Measurements from ENCODE around the gene KRTDAP. TPM values are rescaled to one million over a fixed set of nuclear protein-coding genes. Genes with fewer than 3 reads are reported as not detected.

Gene KRTDAP
- total RNA-seq, 4 donors from 2014 or later: 2.7 TPM; not detected in 3

GRCh38 chr19:35501684-35502083 is 11.4 kb upstream of the KRTDAP start:
- H3K36me3 ChIP-seq: peaks cover 9 to 19% of the 10 kb centered on the region in 2 donors
- 83 to 84% methylated on average over 13 to 14 of the region's 15 CpGs for WGBS, 2 donors
- DNase-seq: no peak
- intact Hi-C loops (cut with DNase I): no loop called here
- no peaks in the 10 kb centered on the region for H3K27me3 ChIP-seq
- no peak overlapping the region for H3K27ac ChIP-seq
- no peaks in the 10 kb centered on the region for H3K9me3 ChIP-seq
- TF ChIP-seq CTCF (IDR thresholded peaks at IDR 0.05): no peak
- no peak for TF ChIP-seq POLR2A (IDR thresholded peaks at IDR 0.05)
- H3K4me3 ChIP-seq (replicated peaks in 1 of 3): no peak overlapping the region
- no peaks in the 10 kb centered on the region for H3K4me1 ChIP-seq

GRCh38 chr19:35500611-35501010 is 10.3 kb upstream of the KRTDAP start:
- no peak for DNase-seq
- intact Hi-C loops (cut with DNase I): no loop called here
- no peak overlapping the region for H3K4me3 ChIP-seq (replicated peaks in 1 of 3)
- H3K27ac ChIP-seq: no peak overlapping the region
- H3K27me3 ChIP-seq: no peaks in the 10 kb centered on the region
- TF ChIP-seq CTCF (IDR thresholded peaks at IDR 0.05) (no peak), POLR2A (IDR thresholded peaks at IDR 0.05) (no peak)
- no peaks in the 10 kb centered on the region for H3K9me3 ChIP-seq
- H3K36me3 ChIP-seq: peaks cover 9 to 19% of the 10 kb centered on the region in 2 donors
- 94 to 95% methylated on average over 7 to 10 of the region's 10 CpGs for WGBS, 2 donors
- H3K4me1 ChIP-seq: peaks cover 0 to 2% of the 10 kb centered on the region in 2 donors

- intact Hi-C loops (cut with DNase I): no loop called here
- no peaks in the 10 kb centered on the region for H3K9me3 ChIP-seq
- H3K27me3 ChIP-seq: no peaks in the 10 kb centered on the region
- no peak overlapping the region for H3K4me3 ChIP-seq (replicated peaks in 1 of 3)
- peaks cover 0 to 9% of the 10 kb centered on the region in 2 donors for H3K4me1 ChIP-seq
- 73 to 82% methylated on average over 9 of the region's 9 CpGs for WGBS, 2 donors
- H3K27ac ChIP-seq: no peak overlapping the region
- H3K36me3 ChIP-seq: peaks cover 8 to 9% of the 10 kb centered on the region in 2 donors
- DNase-seq: no peak
- TF ChIP-seq CTCF (IDR thresholded peaks at IDR 0.05): no peak
- no peak for TF ChIP-seq POLR2A (IDR thresholded peaks at IDR 0.05)
These were observed 8.8 kb upstream of the KRTDAP start for GRCh38 chr19:35498984-35499527.

GRCh38 chr19:35498220-35498619 is 8.0 kb upstream of the KRTDAP start:
- DNase-seq: no peak
- no peaks in the 10 kb centered on the region for H3K9me3 ChIP-seq
- no peak overlapping the region for H3K27ac ChIP-seq
- no peak overlapping the region for H3K4me3 ChIP-seq (replicated peaks in 1 of 3)
- peaks cover 8 to 9% of the 10 kb centered on the region in 2 donors for H3K36me3 ChIP-seq
- no peak for TF ChIP-seq CTCF (IDR thresholded peaks at IDR 0.05)
- TF ChIP-seq POLR2A (IDR thresholded peaks at IDR 0.05): no peak
- WGBS, 2 donors: 91% methylated on average over 3 of the region's 3 CpGs
- peaks cover 0 to 9% of the 10 kb centered on the region in 2 donors for H3K4me1 ChIP-seq
- no peaks in the 10 kb centered on the region for H3K27me3 ChIP-seq
- intact Hi-C loops (cut with DNase I): no loop called here

- no peak for TF ChIP-seq POLR2A (IDR thresholded peaks at IDR 0.05)
- TF ChIP-seq CTCF (IDR thresholded peaks at IDR 0.05): no peak
- no peak for DNase-seq
- Histone ChIP-seq H3K4me1 (peaks cover 0 to 9% of the 10 kb centered on the region in 2 donors), H3K9me3 (no peaks in the 10 kb centered on the region), H3K36me3 (peaks cover 8 to 9% of the 10 kb centered on the region in 2 donors), H3K4me3 (replicated peaks in 1 of 3) (no peak overlapping the region), H3K27me3 (no peaks in the 10 kb centered on the region), H3K27ac (no peak overlapping the region)
- WGBS, 2 donors: 83 to 87% methylated on average over 14 of the region's 14 CpGs
- intact Hi-C loops (cut with DNase I): no loop called here
These were observed 7.1 kb upstream of the KRTDAP start for GRCh38 chr19:35497406-35497805.

Measured in thyroid gland (tissue), 4 donors.